Activated T-cell treated with anti-CD3 and anti-CD28 coated beads, Interleukin-2, amount 50 U/mL, for 48 hours (primary cell): ENCODE measurements around the gene HEPN1.
A peak's percentile ranks its signal among the peaks of the same experiment; 100 is the strongest.

ENCODE experiments used
- DNase-seq, 2 experiments: peaks; one replicate each; pipeline ENCODE4 v3.0.0-alpha.2; 2020

HEPN1 gene

DNA sequence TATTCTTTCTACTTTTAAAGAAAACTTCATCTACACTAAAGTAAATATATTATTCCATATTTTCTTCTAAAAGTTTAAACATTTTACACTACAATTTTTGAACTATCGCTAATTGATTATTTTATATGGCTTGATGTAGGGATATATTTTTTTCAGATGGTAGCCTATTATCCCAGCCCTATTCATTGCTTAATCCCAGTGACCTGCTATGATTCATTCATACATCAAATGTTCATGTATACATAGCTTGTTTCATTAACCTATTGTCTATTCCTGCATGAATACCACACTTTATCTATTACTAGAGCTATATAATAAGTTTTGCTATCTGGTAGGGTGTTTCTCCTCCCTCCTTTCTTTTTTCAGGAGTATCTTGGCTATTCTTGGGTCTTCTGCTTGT is 16.4 kb upstream of the HEPN1 start:
- no peak for DNase-seq

DNA sequence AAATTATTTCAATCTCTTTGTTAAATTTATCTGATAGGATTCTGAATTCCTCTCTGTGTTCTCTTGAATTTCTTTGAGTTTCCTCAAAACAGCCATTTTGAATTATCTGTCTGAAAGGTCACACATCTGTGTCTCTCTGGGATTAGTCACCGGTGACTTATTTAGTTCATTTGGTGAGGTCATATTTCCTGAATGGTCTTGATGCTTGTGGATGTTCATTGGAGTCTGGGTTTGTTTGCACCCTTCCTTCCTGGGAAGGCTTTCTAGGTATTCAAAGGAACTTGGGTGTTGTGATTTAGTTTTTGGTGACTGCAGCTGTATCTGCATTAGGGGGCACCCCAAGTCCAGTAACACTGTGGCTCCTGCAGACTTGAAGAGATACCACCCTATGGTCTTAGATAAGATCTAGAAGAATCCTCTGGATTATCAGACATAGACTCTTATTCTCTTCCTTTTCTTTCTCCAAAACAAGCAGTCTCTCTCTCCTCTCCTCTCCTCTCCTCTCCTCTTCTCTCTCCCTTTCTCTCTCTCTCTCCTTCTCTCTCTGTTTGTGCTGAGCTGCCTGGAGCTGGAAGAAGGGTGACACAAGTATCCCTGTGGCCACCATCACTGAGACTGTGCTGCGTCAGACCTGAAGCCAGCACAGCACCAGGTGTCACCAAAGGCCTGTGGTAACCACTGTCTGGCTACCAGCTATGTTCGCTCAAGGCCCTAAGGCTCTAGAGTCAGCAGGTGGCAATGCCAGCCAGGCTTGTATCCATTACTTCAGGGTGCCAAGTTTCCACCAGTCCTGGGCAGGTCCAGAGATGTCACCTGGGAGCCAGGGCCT is 3.3 kb upstream of the HEPN1 start:
- no peak for DNase-seq

- DNase-seq: no peak
These were observed 2.7 kb upstream of the HEPN1 start for GRCh38 chr11:124916370-124916710.

DNA sequence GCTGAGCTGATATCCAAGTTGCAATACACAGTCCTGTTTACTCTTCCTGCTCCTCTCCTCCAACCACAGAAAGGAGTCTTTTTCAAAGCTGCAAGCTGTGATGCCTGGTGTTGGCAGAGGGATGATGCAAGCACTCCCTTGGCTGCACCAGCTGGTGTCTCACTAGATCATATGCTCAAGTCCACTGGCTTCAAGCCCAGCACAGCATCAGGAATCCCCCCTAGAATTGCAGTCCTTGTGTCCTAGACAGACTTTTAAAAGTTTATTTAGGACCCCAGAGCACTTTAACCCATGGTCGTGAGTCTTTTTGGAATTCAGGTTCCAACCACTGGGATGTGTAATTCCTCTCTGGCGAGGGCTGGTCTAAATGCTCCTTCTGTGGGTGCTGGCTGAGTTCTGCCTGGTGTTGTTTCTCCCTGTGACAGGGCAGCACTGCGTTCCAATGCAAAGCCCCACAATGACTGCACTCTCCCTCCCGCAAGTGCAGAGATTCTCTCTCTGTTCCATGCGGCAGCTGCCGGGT is 1.9 kb upstream of the HEPN1 start:
- no peak for DNase-seq

DNA sequence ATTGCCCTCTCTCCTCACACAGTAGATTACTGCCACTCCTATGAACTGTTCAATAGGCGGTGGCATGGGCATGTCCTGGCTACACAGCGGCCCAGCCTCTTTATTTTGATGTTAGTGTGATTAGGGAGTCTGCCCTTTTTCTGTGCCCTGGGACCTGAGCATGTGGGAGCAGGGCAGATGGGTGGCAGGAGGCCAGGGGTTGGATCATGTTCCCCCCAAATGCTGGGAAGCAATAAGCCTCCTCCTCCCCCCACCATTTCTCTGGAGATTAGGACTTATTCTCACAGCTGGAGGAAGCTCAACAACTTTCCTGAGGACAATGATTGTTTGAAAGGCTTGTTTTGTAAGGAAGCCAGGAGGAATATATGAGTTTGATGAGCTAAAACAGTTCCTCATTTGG is 848 bp downstream of the HEPN1 start:
- DNase-seq: no peak

DNA sequence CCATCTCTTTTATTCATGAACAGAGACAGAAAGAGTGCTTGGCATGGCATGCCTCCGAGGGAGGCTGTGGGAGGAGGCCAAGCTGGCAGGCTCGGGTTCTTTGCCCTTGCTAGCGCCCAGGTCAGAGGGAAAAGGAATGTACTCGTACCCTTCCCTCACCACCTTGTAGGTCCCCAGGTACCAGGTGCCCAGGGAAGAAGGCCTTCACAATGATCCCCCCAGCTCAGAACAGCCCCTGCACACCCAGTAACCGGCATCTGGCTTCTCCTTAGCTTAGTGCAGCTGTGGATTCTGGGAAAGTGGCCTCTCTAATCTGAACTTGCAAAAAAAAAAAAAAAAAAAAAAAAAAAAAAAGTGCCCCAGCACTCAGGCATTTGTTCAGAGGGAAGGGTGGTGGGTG is 1.3 kb downstream of the HEPN1 start:
- DNase-seq: no peak

- DNase-seq: peak; percentile 81 to 85
These were observed 2.0 kb downstream of the HEPN1 start for GRCh38 chr11:124920870-124921609.

DNA sequence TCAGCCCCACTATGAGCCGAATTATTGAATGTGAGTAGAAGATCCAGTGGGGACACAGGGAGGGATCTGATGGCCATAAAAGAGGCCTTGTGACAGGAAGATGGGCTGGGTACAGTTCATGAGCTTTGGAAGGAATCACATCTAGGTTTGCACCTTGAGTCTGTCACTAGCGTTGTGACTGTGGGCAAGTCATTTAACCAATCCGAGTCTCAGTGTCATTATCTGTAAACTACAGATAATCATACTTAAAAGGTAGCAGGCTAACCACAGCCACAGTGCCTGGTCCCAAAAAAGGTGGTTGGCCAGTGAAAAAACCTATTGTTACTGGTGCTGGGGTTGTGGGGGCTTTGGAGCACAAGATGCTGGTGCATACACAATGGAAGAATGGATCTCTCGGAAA is 3.8 kb downstream of the HEPN1 start:
- DNase-seq: no peak

GRCh38 chr11:124923296-124923695 is 4.2 kb downstream of the HEPN1 start:
- DNase-seq: no peak

DNA sequence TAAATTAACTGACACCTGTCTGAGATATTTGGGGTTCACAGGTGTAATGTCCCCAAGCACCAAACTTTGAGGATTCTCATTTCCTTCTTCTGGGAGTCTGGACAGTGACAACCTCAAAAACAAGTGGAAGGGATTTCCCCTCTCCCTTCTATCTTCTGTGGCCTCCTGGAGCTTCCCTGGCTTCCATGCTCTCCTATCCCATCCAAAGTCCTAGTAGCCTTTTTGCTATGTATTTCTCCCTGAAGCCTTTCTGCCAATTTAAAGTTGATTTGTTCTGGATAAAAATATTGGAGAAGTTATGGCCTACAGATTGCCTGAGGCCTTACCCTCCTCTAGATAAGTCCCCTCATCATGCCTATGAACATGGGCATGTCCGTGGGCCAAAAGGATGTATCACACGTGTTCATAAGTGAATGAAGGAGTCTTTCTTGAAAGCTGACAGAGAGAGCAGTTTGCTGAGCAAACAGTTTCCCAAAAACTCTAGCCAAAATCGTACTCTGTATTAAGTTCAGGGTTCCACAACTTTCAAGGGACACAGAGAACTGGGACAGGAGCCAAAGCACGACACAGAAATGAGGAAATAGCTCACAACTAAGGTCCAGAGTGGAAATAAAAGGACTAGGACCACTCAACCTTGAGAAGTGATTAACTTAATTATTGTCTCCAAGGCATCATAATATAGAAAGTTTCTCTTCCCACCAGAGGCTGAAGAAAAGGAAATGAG is 10.1 kb downstream of the HEPN1 start:
- DNase-seq: no peak

- DNase-seq: no peak
These were observed 11.7 kb downstream of the HEPN1 start for GRCh38 chr11:124930799-124931198.

GRCh38 chr11:124934862-124935547 is 16.0 kb downstream of the HEPN1 start:
- no peak for DNase-seq

DNA sequence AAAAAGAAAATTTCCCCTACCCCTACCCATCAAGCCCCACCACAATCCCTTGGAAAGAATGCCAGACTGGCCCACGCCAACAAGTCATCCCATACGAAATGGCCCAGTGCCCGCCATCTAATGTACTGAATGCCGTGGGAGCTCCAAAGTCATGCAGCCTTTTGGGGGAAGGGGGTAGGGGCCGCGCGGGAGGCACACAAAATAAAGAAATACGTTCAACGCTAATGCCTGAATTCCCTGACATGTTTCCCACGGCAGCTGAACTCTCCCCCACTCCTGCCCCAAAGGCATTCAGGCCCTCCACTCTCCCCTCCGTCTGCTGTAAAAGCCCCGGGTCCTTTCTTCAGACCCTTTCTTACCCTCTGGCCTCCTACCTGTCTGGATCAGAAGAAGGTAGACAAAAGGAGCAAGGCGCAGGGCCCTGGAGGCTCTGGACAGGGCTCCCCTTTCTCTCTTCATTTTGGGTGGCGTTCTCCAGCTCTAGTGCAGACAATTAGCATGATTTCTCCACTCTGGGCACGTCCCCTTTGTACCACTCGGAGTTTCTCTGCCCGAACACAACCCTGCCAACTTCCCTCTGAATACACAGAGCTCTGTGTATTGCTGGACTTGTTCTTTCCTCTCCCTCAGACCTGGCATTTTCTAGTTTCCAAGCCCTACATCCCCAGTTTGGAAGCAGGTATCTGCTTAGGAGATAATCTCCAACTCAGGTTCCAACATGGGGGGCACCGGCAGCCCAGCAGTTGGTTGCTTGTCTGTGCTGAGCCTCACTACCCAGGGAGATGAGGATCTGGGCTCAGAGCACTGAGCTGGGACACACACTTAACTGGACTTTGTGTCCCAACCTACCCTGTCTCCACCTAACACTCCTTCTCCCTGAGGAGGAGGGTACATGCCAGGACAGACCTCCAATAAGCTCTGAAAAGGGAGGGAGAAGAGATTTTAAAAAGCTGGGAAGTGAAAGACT is 16.8 kb downstream of the HEPN1 start, which contains the start of gene HEPACAM:
TSS of gene HEPACAM (minus strand) at position 500 of the 967 bp plus-strand sequence. CDS start at position 459, 41 bp downstream.
- DNase-seq: no peak

- no peak for DNase-seq
These were observed 18.4 kb downstream of the HEPN1 start for GRCh38 chr11:124937336-124937935.

DNA sequence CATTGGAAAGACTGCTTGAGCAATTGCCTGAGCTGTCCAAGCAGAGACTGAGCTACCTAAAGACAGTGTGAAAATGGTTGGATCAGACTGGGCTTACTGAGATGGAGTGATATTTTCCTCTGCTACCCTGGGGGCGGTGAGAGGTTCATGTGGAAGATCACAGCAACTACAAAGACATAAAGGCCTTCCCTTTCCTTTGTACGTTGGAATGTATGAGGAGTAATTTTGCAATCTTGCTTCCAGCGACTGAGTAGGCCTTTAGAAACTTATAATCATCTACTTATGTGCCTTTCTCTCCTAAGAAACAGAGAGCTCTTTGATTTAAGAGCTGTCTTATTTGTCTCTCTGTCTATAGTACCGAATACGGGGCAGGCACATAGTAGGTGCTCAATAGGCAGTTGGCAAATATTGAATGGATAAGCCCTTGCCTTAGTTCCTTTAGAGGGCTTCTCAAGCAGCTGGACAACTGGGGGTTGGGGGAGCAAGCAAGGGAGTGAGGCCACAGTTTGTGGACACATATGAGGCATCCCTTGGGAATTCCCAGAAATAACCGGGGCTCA is 19.2 kb downstream of the HEPN1 start:
- DNase-seq: no peak

DNA sequence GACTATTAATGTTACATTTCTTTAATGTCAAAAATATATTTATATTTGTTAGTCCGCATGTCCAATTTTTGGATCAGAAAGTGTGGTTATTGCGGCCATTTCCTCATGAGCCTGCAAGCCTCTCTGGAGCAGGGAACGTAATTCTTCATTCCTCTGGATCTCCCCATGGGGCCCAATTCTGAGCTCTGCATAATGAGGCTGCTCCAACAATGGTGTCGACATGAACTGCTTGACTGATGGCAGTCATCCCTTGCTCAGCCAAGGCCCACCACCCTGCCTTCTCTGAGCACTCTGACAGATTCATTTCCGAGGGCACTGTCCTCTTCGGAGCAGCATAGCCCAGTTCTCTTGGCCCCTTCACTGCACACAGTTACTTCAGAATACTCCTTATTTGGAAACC is 19.9 kb downstream of the HEPN1 start:
- no peak for DNase-seq

DNA sequence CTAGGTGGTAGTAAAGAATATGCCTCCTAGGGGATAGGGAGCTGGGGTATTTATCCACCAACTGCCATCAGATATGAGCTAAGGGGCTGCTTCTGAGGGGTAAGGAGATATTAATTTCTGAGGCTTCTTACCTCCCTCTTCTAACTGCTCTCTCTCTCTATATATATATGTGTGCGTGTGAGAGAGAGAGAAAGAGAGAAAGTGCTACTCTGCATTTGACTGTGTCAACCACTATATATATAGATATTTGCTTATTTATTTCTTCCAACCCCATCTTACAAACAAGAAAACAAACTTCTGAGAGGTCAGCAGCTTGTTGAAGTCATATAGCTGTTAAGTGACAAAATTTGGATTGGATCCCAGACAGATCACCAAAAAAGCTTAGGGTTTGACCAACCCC is 22.7 kb downstream of the HEPN1 start:
- no peak for DNase-seq

- DNase-seq: no peak
These were observed 23.6 kb downstream of the HEPN1 start for GRCh38 chr11:124942466-124943253.

DNA sequence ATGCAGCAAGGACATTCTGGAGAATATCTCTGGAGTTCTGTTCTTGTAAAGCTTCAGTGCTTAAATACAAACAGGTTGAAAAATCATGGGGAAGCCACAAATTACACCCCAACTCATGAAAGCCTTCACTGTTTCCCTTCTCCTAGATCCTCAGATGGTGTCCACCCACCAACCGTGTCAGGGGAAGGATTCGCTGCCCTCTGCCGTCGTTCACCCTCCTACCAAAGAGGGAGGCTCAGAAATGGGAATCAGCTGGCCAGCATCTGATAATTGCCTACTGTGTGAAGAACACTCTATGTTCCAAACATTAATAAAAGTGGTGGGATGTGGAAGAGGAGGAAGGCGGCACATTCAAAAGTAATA is 24.2 kb downstream of the HEPN1 start:
- DNase-seq: no peak

DNA sequence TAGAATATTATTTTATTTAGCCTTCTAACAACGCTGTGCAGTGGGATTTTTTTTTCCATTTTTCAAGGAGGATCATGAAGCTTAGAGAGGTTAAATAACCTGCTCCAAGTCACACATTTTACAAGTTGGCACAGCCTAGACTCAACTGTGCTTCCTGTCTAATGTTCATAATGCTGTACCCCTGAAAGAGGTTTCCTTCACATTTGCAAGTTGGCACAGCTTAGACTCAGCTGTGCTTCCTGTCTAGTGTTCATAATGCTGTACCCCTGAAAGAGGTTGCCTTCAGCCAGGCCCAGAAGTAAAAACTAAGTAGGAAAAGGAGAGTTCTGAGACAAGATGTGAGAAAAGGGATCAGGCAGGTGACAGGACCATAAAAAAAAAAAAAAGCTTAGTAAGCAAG is 24.7 kb downstream of the HEPN1 start:
- no peak for DNase-seq
